ENCODE results near the gene DCC. TPM values are rescaled to one million over a fixed set of nuclear protein-coding genes. Genes with fewer than 3 reads are reported as not detected.

The DCC gene
- total RNA-seq, 2 experiments from 2014 or later = not detected

DNA sequence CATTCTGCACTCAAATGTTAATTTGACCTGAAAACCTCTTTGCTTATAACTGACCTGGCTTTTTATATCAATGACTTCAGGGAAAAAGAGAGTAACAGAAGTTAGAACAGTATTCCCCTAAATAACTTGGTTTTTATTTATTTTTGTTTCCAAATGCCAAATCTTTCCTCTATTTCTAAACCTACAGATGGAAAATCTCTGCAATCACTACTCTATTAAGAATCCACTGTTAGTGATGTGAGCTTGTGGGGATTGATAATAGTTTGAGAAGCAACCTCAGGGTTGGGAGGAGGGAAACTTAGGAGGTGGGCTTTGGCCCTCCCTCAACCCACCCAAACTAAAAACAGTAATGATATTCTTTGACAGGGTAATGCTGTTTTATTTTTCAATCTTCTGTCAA lies 351.8 kb downstream of the DCC start:
- H3K9me3 ChIP-seq (ENCODE audit: control insufficient read depth in 1 of 2, insufficient read depth in 1 of 2, low read length in 2 of 2) = no peaks in the 10 kb centered on the region
- ATAC-seq (ENCODE audit: poor library complexity) = no peak
- Mint-ChIP-seq H3K4me1 (ENCODE audit: low read depth) (no peaks in the 10 kb centered on the region), H3K27ac (no peak overlapping the region), H3K4me3 (no peak overlapping the region), H3K36me3 (ENCODE audit: low read depth) (no peaks in the 10 kb centered on the region), H3K9me3 (no peaks in the 10 kb centered on the region), H3K27me3 (no peaks in the 10 kb centered on the region)
- ChIA-PET CTCF (no interaction called here), POLR2A (no interaction called here)
- no peaks in the 10 kb centered on the region for H3K36me3 ChIP-seq (ENCODE audit: insufficient read depth, low read length)
- H3K4me3 ChIP-seq (ENCODE audit: low read length) = no peak overlapping the region
- H3K27ac ChIP-seq (ENCODE audit: low read depth in 1 of 2, low read length in 2 of 2) = no peak overlapping the region
- no peaks in the 10 kb centered on the region for H3K4me1 ChIP-seq (ENCODE audit: insufficient read depth, low read length)
- DNase-seq = no peak
- intact Hi-C loops (cut with DNase I, micrococcal nuclease) = loop anchor here in 1 of 2 experiments (10.0 kb wide), 1 partner anchor 57 kb away; no protein-coding TSS in a partner anchor
- no peaks in the 10 kb centered on the region for H3K27me3 ChIP-seq (ENCODE audit: control insufficient read depth in 1 of 2, insufficient read depth in 2 of 2, low read length in 2 of 2)
- TF ChIP-seq, protein P1, sequence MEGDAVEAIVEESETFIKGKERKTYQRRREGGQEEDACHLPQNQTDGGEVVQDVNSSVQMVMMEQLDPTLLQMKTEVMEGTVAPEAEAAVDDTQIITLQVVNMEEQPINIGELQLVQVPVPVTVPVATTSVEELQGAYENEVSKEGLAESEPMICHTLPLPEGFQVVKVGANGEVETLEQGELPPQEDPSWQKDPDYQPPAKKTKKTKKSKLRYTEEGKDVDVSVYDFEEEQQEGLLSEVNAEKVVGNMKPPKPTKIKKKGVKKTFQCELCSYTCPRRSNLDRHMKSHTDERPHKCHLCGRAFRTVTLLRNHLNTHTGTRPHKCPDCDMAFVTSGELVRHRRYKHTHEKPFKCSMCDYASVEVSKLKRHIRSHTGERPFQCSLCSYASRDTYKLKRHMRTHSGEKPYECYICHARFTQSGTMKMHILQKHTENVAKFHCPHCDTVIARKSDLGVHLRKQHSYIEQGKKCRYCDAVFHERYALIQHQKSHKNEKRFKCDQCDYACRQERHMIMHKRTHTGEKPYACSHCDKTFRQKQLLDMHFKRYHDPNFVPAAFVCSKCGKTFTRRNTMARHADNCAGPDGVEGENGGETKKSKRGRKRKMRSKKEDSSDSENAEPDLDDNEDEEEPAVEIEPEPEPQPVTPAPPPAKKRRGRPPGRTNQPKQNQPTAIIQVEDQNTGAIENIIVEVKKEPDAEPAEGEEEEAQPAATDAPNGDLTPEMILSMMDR (IDR thresholded peaks at IDR 0.05) = no peak

DNA sequence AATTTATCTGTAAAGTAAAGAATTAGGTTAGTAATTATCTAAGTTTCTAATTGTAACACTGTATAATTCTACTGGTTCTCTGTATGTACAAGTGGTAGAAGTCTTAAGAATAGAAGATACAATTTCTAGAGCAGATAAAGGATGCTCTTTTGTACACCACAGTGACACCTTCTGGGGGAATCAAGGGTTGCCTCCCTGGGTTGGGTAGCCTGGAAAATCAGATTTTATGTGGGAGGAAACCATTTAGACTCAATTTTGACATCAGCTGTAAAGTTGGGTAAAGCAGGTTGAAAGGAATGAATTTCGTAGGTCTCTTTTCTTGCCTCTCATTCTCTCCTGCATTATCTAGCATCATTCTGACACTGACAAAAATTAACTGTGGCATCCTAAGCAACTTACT lies 354.8 kb downstream of the DCC start:
- DNase-seq = no peak
- ChIA-PET CTCF (no interaction called here), POLR2A (no interaction called here)
- intact Hi-C loops (cut with DNase I, micrococcal nuclease) = loop anchor here in 1 of 2 experiments (10.0 kb wide), 1 partner anchor 60 kb away; no protein-coding TSS in a partner anchor
- Mint-ChIP-seq H3K4me1 (ENCODE audit: low read depth) (no peaks in the 10 kb centered on the region), H3K4me3 (no peak overlapping the region), H3K36me3 (ENCODE audit: low read depth) (no peaks in the 10 kb centered on the region), H3K9me3 (no peaks in the 10 kb centered on the region), H3K27me3 (no peaks in the 10 kb centered on the region), H3K27ac (no peak overlapping the region)
- no peaks in the 10 kb centered on the region for H3K27me3 ChIP-seq (ENCODE audit: control insufficient read depth in 1 of 2, insufficient read depth in 2 of 2, low read length in 2 of 2)
- H3K27ac ChIP-seq (ENCODE audit: low read depth in 1 of 2, low read length in 2 of 2) = no peak overlapping the region
- no peaks in the 10 kb centered on the region for H3K4me1 ChIP-seq (ENCODE audit: insufficient read depth, low read length)
- H3K9me3 ChIP-seq (ENCODE audit: control insufficient read depth in 1 of 2, insufficient read depth in 1 of 2, low read length in 2 of 2) = peaks cover 0 to 3% of the 10 kb centered on the region in 2 experiments
- ATAC-seq (ENCODE audit: poor library complexity) = no peak
- H3K4me3 ChIP-seq (ENCODE audit: low read length) = no peak overlapping the region
- no peaks in the 10 kb centered on the region for H3K36me3 ChIP-seq (ENCODE audit: insufficient read depth, low read length)
- TF ChIP-seq, protein P1 (IDR thresholded peaks at IDR 0.05) = no peak

DNA sequence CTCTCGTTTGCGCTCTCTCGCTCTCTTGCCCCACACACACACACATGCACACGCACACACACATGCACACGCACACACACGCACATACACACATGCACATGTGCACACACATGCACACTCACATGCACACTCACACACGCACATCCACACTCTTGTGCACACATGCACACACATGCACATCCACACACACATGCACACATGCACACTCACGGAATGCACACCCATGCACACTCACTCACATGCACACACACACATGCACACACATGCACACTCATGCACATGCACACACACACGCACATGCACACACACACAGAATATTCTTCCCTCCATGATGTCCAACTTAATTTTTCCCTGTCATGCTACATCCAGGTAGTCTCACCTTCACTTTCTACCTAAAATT lies 360.1 kb downstream of the DCC start:
- TF ChIP-seq, protein P1 (IDR thresholded peaks at IDR 0.05) = no peak
- ChIA-PET POLR2A (no interaction called here), CTCF (no interaction called here)
- peaks cover 2% of the 10 kb centered on the region for H3K9me3 Mint-ChIP-seq
- intact Hi-C loops (cut with DNase I, micrococcal nuclease) = no loop called here
- DNase-seq = no peak
- ATAC-seq (ENCODE audit: poor library complexity) = no peak
- no peak overlapping the region for H3K4me3 Mint-ChIP-seq
- no peaks in the 10 kb centered on the region for H3K27me3 Mint-ChIP-seq
- no peak overlapping the region for H3K27ac Mint-ChIP-seq
- Histone ChIP-seq H3K9me3 (ENCODE audit: control insufficient read depth in 1 of 2, insufficient read depth in 1 of 2, low read length in 2 of 2) (peaks cover 0 to 6% of the 10 kb centered on the region in 2 experiments), H3K36me3 (ENCODE audit: insufficient read depth, low read length) (no peaks in the 10 kb centered on the region), H3K27me3 (ENCODE audit: control insufficient read depth in 1 of 2, insufficient read depth in 2 of 2, low read length in 2 of 2) (no peaks in the 10 kb centered on the region), H3K4me1 (ENCODE audit: insufficient read depth, low read length) (no peaks in the 10 kb centered on the region), H3K27ac (ENCODE audit: low read depth in 1 of 2, low read length in 2 of 2) (no peak overlapping the region), H3K4me3 (ENCODE audit: low read length) (no peak overlapping the region)
- H3K4me1 Mint-ChIP-seq (ENCODE audit: low read depth) = no peaks in the 10 kb centered on the region
- H3K36me3 Mint-ChIP-seq (ENCODE audit: low read depth) = no peaks in the 10 kb centered on the region
